Embryonic facial prominence (tissue), 1 donor: ENCODE measurements around the gene RELB.
"Not testable (repeated sequence)": the region's sequence is repeated elsewhere in the genome, so short reads cannot be mapped to it uniquely, and the experiment has no call there.

ENCODE experiments used
- DNase-seq: peaks from one replicate; pipeline ENCODE4 v3.0.0-alpha.2; 2016; ENCODE audit errors: extremely low spot score

RELB gene

DNA sequence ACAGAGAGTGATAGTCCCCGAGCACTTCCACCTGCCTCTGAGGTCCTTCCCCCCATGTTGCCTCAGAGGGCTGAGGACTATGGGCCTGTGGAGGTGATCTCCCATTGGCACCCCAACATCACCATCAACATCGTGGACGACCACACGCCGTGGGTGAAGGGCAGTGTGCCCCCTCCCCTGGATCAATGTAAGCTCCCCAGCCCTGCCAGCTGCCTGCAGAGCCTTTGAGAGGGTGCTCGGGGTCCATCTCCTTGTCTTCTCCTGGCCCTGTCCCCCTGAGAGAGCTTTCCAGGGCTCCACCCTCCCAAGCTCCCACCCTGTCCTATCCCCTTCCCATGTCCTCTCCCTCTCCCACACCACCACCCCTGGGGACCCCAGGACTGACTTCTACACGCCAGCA, 14.9 kb upstream of the RELB start:
- DNase-seq, result no peak

DNA sequence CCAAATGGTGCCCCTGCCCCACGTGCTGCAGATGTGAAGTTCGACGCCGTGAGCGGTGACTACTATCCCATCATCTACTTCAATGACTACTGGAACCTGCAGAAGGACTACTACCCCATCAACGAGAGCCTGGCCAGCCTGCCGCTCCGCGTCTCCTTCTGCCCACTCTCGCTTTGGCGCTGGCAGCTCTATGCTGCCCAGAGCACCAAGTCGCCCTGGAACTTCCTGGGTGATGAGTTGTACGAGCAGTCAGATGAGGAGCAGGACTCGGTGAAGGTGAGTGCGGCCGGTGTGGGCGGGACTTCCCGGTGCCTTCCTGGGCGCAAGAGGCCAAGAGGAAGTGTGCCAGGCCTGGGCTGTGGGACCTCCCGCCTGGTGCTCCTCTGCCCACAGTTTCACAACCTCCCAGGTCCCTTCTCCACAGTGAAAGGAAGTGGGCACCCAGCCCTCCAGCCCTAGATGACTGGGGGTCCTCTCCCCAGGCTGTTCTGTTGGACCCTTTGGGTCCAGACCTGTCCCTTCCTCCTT, 14.1 kb upstream of the RELB start:
- no peak for DNase-seq

DNA sequence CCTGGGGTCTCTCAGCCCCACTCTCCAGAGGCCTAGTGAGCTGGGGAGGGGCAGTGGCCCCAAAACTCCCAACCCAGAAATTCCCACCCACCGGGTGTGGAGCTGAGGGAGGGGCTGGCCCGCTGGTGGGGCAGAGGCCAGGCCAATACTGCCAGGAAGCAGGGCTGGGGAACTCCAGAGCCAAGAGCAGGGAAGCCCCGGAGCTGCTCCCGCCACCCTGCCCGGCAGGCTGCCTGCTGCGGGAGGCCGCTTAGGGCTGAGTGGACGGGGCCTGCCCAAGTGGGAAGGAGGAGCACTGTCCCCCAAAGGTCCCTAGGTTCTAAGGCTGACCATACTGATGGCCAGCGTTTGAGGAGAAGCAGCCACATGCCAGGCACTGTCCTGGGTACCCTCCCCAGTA, 13.0 kb upstream of the RELB start:
- DNase-seq, result no peak

DNA sequence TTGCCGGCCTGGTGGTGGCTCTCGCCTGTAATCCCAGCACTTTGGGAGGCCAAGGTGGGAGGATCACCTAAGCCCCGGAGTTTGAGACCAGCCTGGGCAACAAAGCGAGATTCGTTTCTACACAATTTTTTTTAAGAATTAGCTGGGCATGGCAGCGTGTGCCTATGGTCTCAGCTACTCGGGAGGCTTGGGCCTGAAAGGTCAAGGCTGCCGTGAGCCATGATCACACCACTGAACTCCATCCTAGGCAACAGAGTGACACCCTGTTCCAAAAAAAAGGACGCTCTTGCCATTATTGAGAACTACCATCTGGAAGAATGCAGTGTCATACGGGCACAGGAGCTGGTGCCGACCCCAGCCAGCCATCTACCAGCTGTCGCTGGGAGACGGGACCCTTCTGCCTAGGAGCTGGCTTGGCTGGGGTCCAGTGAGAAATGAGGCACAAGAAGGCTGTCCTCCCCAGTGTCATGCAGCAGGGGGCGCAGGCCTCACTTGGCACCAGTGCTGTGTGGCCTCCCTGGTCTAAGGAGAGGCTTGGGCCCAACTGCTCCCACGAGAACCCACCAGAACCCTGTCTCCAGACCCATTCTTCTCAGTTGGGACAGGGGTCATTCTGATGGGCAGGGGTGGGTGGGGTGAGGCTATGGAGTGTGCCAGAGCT, 12.2 kb upstream of the RELB start:
- no peak for DNase-seq

DNA sequence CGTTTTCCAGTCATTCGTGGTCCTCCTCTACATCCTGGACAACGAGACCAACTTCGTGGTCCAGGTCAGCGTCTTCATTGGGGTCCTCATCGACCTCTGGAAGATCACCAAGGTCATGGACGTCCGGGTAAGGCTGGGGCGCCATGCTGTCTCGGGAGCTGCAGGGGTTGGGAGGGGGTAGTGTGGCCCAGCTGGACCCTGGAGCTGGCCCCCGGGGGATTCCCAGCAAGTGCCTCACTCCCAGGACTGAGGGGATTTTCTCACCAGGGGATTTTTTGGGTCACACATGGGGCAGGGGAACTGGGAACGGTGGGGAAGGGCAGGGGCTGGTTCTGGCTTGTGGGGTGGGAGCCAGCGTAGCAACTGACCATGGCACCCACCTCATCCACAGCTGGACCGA, 10.8 kb upstream of the RELB start:
- no peak for DNase-seq

DNA sequence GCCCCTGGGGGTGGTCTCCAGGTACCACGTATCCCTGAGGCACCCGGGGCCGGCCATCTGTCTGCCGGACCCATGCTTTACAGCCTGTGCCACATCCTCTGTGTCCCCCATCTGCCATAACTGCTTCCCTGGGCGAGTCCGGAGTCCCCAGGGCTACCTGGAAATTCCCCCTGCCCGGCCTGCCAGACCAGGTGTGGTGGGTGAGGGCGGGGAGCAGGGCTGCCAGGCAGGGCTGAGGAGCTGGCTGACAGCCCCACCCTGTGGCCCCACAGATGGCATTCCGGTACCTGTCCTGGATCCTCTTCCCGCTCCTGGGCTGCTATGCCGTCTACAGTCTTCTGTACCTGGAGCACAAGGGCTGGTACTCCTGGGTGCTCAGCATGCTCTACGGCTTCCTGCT, 10.3 kb upstream of the RELB start:
- DNase-seq, result no peak

DNA sequence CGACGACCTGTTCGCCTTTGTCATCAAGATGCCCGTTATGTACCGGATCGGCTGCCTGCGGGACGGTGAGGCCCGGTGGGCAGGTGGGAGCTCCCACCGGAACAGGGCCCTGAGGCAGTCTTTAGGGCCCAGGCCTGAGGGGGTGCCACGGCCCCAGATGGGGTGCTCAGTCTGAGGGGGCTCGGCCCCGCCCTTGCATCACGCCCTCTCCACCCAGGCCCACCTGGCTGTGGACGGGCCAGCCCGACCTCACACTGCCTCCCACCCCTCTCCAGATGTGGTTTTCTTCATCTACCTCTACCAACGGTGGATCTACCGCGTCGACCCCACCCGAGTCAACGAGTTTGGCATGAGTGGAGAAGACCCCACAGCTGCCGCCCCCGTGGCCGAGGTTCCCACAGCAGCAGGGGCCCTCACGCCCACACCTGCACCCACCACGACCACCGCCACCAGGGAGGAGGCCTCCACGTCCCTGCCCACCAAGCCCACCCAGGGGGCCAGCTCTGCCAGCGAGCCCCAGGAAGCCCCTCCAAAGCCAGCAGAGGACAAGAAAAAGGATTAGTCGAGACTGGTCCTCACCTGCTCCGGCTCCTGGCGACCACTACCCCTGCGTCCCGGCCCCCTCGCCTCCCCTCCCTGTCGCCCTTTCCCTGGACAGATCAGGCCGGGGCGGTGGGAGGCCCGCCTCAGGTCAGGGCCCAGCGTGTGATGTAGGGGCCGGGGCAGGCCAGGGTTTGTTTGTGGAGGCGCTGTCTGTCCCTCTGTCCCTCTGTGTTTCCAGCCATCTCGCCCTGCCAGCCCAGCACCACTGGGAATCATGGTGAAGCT, 8.7 kb upstream of the RELB start:
- DNase-seq, result no peak

DNA sequence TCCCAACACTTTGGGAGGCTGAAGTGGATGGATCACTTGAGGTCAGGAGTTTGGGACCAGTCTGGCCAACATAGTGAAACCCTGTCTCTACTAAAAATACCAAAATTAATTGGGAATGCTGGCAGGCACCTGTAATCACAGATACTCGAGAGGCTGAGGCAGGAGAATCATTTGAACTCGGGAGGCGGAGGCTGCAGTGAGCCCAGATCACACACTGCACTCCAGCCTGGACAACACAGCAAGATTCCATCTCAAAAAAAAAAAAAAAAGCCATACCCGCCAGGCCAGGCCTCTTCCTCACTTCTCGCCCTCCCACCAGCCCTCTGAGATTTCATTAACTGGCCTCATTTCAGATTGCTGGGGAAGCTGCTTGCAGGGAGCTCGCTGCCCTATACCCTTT, 7.7 kb upstream of the RELB start:
- no peak for DNase-seq

DNA sequence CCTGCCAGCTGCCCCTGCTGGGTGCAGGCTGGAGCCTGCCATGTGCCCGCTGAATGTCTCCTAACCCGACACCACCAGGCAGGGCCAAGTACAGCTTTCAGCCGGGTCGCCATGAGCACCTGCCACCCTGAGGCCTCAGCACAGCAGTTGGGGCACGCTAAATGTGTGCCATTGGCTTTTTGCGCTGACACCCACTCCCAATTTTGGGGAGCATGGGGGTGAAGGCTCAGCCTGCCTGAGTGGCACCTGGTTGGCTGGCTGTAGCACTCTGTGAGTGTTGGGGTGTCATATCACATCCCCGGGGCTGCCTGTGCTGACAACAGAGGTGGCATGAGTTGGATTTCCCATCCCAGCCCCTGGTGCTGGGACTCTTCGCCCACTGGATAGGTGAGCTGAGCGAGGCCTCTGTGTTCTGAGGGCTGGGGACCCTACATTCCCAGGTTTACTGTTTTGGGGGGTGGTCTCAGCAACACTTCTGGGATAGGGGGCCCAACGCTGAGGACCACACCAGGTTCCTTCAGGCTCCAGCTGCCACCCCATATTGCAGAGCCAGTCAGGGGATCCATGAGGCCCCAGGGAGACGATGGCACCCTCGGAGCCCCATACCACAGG, 7.2 kb upstream of the RELB start:
- no peak for DNase-seq

DNA sequence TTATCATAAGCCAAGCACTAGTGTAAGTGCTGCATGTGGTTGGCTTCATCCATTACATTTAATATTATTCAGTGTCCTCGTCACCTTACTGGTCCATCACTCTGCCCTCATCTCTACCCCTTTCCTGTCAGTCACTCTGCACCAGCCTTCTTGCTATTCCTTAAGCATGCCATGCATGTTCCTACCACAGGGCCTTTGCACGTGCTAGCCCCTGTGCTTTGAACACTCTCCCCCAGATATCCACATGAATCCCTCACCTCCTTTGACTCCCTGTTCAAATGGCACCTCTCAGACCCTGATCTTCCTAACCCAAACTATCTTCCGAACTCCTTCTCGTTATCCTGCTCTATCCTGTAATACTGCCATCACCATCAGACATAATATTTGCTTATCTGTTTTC, 3.2 kb upstream of the RELB start:
- DNase-seq, result no peak

DNA sequence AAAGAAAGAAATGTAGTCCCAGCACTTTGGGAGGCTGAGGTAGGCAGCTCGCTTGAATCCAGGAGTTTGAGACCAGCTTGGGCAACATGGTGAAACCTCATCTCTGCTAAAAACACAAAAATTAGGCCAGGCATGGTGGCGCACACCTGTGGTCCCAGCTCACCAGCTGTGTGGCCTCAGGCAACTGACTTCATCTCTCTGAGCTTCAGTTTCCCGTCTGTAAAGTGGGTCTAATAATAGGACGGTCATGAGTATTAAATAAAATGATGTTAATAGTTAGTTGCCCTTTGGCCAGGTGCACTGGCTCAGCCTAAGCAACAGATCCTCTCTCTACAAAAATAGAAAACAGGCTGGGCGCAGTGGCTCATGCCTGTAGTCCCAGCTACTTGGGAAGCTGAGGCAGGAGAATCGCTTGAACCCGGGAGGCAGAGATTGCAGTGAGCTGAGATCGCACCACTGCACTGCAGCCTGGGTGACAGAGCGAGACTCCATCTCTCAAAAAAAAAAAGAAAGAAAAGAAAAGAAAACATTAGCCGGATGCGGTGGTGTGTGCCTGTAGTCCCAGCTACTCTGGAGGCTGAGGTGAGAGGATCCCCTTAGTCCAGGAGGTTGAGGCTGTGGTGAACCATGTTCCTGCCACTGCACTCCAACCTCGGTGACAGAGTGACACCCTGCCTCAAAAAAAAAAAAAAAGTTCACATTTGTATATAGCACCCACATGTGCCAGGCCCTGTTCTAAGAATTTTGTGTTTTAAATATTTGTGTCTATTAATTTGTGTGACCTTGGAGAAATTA, 1.9 kb upstream of the RELB start:
- DNase-seq, result not testable (repeated sequence)

DNA sequence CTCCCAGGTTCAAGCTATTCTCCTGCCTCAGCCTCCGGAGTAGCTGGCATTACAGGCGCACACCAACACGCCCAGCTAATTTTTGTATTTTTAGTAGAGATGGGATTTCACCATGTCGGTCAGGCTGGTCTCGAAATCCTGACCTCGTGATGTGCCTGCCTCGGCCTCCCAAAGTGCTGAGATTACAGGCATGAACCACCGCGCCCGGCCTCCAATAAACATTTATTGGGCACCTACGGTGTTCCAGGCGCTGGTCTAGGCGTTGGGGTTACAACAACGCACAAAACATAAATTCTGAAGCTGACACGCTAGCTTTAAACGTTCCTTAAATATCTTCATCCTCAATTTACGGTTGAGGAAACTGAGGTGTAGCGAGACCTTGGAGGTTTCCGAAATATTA, 599 bp upstream of the RELB start:
- not testable (repeated sequence) for DNase-seq

DNA sequence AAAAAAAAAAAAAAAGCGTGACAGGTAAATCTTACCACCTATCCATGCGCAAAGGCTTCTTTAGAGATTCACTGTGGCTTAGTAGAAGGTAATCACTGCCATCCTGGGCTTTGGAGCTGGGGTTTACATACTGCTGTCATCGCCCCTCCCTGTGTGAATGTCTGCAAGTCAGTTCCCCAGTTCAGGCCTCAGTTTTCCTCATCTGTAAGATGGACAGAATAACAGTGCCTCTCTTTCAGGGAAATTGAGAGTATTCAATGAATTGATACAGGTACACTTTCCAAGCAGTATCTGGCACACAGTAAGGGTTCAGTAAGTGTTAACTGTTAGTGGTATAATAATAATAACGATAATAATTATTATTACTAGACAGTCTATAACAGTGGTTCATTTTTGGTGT, 2.2 kb downstream of the RELB start:
- no peak for DNase-seq

DNA sequence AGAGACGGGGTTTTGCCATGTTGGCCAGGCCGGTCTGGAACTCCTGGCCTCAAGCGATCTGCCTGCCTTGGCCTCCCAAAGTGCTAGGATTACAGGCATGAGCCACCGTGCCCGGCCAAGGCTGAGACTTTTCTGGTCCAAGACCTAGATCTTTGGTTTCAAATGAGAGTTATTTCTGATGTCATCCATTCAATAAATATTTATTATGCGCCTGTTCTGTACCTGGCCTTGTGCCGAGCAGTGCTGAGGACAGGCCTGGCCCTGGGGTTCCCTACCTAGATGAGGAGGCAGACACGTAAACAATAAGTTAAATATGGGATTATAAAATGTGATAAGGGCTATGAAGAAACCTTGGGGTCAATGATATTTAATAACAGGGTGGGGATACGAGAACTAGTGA, 4.5 kb downstream of the RELB start:
- no peak for DNase-seq

DNA sequence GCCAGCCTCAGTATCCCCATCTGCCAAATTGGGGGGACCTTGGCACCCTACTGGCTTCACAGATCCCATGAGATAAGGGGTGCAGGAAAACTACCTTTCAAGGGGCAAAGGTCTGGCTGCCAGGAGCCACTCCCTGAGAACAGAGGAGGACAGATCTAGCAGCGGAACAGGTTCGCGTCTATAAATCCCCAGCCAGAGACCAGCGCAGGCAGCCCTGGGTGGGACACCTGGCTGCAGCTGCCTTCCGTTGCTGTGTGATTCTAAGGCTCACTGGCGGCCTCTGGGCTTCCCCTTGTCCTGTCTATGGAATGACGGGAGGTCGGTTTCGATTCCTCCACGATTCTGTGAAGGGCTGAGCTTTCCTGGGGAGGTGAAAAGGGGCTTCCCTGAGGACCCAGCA, 7.3 kb downstream of the RELB start:
- DNase-seq, result no peak

DNA sequence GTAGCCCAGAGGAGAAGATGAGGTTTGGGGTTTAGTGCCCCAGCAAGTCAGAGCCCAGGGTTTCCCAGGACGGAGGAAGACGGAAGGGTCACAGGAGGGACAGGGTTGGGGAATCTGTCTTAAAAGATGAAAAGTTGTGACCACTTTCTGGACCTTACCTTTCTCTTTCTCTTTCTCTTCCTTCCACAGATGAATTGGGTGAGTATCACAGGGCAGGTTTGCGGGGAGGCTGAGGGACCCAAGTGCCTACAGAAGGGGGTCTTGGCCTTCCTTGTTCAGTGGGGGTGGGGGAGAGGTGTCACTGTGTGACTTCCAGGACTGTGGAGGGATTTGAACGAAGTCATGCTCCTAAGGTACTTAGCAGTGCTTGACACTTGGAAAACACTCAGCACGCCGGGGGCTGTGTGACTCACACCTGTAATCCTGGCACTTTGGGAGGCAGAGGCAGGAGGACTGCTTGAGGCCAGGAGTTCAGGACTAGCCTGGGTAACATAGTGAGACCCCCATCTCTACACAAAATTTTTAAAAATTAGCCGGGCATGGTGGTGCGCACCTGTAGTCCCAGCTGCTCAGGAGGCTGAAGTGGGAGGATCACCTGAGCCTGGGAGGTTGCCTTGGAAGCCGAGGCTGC, 8.5 kb downstream of the RELB start:
- DNase-seq, result no peak

DNA sequence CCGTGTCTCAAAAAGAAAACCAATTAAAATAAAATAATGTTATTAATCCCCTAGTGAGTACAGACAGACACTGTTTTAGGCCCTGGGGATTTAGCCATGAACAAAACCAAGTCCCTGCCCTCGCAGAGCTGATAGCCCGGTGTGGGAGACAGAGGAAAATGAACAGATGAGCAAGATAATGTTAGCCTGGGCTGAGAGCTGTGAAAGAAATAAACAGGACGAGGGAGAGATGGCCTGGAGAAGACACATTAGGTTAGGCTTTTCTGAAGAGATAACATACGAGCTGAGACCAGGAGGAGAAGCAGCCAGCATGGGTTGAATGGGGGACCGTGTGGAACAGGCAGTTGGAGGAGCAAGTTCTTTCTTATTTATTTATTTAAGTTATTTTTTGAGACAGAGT, 9.0 kb downstream of the RELB start:
- DNase-seq, result no peak

DNA sequence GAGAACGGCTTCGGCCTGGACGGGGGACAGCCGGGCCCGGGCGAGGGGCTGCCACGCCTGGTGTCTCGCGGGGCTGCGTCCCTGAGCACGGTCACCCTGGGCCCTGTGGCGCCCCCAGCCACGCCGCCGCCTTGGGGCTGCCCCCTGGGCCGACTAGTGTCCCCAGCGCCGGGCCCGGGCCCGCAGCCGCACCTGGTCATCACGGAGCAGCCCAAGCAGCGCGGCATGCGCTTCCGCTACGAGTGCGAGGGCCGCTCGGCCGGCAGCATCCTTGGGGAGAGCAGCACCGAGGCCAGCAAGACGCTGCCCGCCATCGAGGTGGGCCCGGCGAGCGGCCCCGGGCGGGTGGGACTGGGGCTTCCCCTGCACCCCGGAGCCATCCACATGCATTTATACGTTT, 10.7 kb downstream of the RELB start:
- DNase-seq, result no peak

DNA sequence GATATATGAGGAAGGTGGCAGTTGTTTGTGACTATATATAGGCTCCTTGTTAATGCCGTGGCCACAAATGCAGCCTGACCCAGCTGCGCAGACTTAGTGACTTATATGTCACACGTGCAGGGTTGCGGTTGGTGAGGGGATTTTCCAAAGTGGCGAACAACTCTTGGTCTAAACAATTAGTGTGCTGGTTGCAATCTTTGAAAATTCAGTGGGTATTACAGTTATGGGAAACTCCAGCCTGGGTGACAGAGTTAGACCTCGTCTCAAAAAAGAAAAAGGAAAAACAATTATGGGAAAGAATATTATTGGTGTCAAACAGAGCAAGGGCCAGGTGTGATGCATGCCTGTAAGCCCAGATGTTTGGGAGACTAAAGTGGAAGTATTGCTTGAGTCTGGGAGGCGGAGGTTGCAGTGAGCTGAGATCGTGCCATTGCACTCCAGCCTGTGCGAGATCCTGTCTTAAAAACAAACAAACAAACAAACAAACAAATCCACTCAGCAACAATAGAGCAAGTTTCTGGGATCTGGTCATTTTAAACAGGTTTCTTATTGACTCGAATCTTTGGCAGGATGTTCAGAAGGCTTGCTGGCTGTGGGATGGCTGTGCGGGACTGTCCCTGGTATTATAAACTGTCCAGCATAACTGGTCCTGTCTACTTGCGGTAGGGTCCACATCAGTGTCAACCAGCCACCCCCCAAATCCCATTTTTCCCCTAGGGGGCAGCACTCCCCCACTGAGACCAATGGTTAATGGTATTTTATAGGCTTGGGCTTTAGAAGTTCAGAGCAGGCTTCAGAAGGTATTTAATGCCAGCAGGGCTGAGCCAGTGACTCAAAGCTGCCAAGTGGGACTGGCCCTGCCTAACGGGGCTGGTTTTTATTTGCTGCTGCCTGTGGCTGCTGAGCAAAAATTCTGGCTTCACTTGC, 15.4 kb downstream of the RELB start:
- DNase-seq, result no peak

DNA sequence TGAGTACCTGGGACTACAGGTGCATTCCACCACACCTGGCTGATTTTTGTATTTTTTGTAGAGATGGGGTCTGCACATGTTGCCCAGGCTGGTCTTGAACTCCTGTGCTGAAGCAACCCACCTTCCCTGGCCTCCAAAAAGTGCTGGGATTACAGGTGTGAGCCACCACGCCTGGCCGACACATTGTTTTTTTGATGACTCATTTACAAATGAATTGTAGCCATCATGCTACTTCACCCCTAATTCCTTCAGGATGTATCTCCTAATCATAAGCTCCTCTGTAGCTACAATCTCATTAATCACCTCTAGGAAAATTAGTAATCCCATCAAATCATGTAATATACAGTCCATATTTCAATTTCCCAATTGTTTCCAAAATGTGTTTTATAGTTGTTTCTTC, 17.9 kb downstream of the RELB start:
- no peak for DNase-seq

DNA sequence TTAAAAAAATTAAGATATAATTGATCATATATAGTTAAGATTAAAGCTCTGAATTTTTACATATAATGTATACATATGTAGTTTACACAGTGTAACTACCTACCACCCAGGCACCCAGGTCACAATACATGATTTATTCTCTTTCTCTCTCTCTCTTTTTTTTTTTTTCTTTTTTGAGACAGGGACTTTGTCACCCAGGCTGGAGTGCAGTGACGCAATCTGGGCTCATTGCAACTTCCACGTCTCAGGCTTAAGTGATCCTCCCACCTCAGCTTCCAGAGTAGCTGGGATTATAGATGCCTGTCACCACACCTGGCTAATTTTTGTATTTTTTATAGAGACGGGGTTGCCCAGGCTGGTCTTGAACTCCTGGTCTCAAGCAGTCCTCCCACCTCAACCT, 18.8 kb downstream of the RELB start:
- no peak for DNase-seq
